Upper lobe of left lung (tissue), 6 donors: ENCODE results near the gene ONECUT3. TPM values are rescaled to one million over a fixed set of nuclear protein-coding genes. Genes with fewer than 3 reads are reported as not detected.
A peak's percentile ranks its signal among the peaks of the same experiment; 100 is the strongest.

Experiments
- ATAC-seq, 2 donors: fragments of 200-7000 bp; cut with Tn5 transposase; one replicate each; pipeline ENCODE4 v1.9.1; 2022; ENCODE audit warnings: mild to moderate bottlenecking in 2 of 2, moderate library complexity in 2 of 2; ENCODE audit not compliant: low FRiP score in 2 of 2
- DNase-seq, 2 donors: peaks; one replicate each; pipeline ENCODE4 v3.0.0-alpha.2; 2019 to 2020
- H3K27ac ChIP-seq, 4 donors: fragments of 200-600 bp; sonication (generic); one replicate each; pipeline ENCODE4 v1.5.1; 2016 to 2019
- H3K27me3 ChIP-seq, 4 donors: fragments of 200-600 bp; sonication (generic); one replicate each; pipeline ENCODE4 v1.5.1; 2017 to 2019
- H3K36me3 ChIP-seq, 4 donors: fragments of 200-600 bp; sonication (generic); one replicate each; pipeline ENCODE4 v1.5.1; 2016 to 2019
- H3K4me1 ChIP-seq, 4 donors: fragments of 200-600 bp; sonication (generic); one replicate each; pipeline ENCODE4 v1.5.1; 2018 to 2019
- H3K4me3 ChIP-seq, 4 donors: fragments of 200-600 bp; sonication (generic); one replicate each; pipeline ENCODE4 v1.5.1; 2017 to 2019; ENCODE audit warnings: mild to moderate bottlenecking in 2 of 4, moderate library complexity in 1 of 4
- H3K9me3 ChIP-seq, 4 donors: fragments of 200-600 bp; sonication (generic); one replicate each; pipeline ENCODE4 v1.5.1; 2018 to 2019
- CTCF ChIP-seq, 6 experiments: fragments of 450-650 bp in 4 of 6; fragments of 200-600 bp in 2 of 6; sonication (generic) in 2 of 6; IDR thresholded peaks; one replicate each; pipeline ENCODE4 v1.5.1; 2016 to 2019; ENCODE audit warnings: antibody characterized with exemption in 6 of 6
- EP300 ChIP-seq, 4 donors: sonication (generic); formaldehyde crosslinking; IDR thresholded peaks; one replicate each; pipeline ENCODE4 v1.5.1; 2017; ENCODE audit warnings: antibody characterized with exemption in 4 of 4, control low read depth in 2 of 4
- POLR2A ChIP-seq, 4 donors: fragments of 450-650 bp; IDR thresholded peaks; one replicate each; pipeline ENCODE4 v1.5.1; 2016 to 2017; ENCODE audit warnings: antibody characterized with exemption in 4 of 4, mild to moderate bottlenecking in 2 of 4
- POLR2AphosphoS5 ChIP-seq, 2 donors: sonication (generic); formaldehyde crosslinking; IDR thresholded peaks; one replicate each; pipeline ENCODE4 v1.5.1; 2017; ENCODE audit warnings: antibody characterized with exemption in 2 of 2
- WGBS, 2 donors: methylation state at CpG; one replicate each; pipeline ENCODE4 v1.1.5; 2017 to 2018; 5-methylcytosine and 5-hydroxymethylcytosine counted together
- total RNA-seq, 6 donors: library from RNA; depleted of rRNA in 4 of 6; stranded (reverse); fragments of >200 nt in 4 of 6; gene quantifications; one replicate each; pipeline versions ENCODE4 v1.1.0 to v1.2.1, GENCODE V29; 2016 to 2021
- donor health status: DM: no; HTN: no; CAD: no; lungs with moderate emphysema.
- donor health status: DM: no; HTN: yes; CAD: no; lungs with severe emphysema.

Gene ONECUT3
- total RNA-seq, 6 donors from 2014 or later = not detected

- H3K4me1 ChIP-seq = no peaks in the 10 kb centered on the region
- no peak for ATAC-seq
- 90% methylated on average over 11 of the region's 11 CpGs for WGBS, 2 donors
- no peak overlapping the region for H3K27ac ChIP-seq
- TF ChIP-seq POLR2A (IDR thresholded peaks at IDR 0.05) (no peak), POLR2AphosphoS5 (IDR thresholded peaks at IDR 0.05) (no peak), CTCF (IDR thresholded peaks at IDR 0.05) (no peak), EP300 (IDR thresholded peaks at IDR 0.05) (no peak)
- no peak for DNase-seq
- no peak overlapping the region for H3K4me3 ChIP-seq
- H3K9me3 ChIP-seq = peaks cover 0 to 5% (median 2%) of the 10 kb centered on the region in 4 donors
- peaks cover 0 to 20% (median 9%) of the 10 kb centered on the region in 4 donors for H3K27me3 ChIP-seq
- no peaks in the 10 kb centered on the region for H3K36me3 ChIP-seq
These were observed 13.2 kb upstream of the ONECUT3 start for GRCh38 chr19:1739960-1740629.

GRCh38 chr19:1742989-1743696 is 10.2 kb upstream of the ONECUT3 start:
- no peak overlapping the region for H3K27ac ChIP-seq
- WGBS, 2 donors = 78 to 86% methylated on average over 32 to 33 of the region's 34 CpGs
- ATAC-seq (no peak), DNase-seq (peak in 1 of 2 donors; percentile 52)
- peaks cover 0 to 39% (median 20%) of the 10 kb centered on the region in 4 donors for H3K27me3 ChIP-seq
- no peak overlapping the region for H3K4me3 ChIP-seq
- TF ChIP-seq POLR2A (IDR thresholded peaks at IDR 0.05) = no peak
- no peak for TF ChIP-seq CTCF (IDR thresholded peaks at IDR 0.05)
- no peak for TF ChIP-seq POLR2AphosphoS5 (IDR thresholded peaks at IDR 0.05)
- no peak for TF ChIP-seq EP300 (IDR thresholded peaks at IDR 0.05)
- H3K36me3 ChIP-seq = no peaks in the 10 kb centered on the region
- H3K4me1 ChIP-seq = peaks cover 3 to 16% (median 5%) of the 10 kb centered on the region in 4 donors
- peaks cover 0 to 5% (median 2%) of the 10 kb centered on the region in 4 donors for H3K9me3 ChIP-seq

GRCh38 chr19:1744133-1744665 is 9.1 kb upstream of the ONECUT3 start:
- peaks cover 0 to 5% (median 2%) of the 10 kb centered on the region in 4 donors for H3K9me3 ChIP-seq
- peaks cover 1 to 49% (median 30%) of the 10 kb centered on the region in 4 donors for H3K27me3 ChIP-seq
- no peak for ATAC-seq
- TF ChIP-seq EP300 (IDR thresholded peaks at IDR 0.05) (no peak), CTCF (IDR thresholded peaks at IDR 0.05) (no peak), POLR2AphosphoS5 (IDR thresholded peaks at IDR 0.05) (no peak), POLR2A (IDR thresholded peaks at IDR 0.05) (no peak)
- H3K27ac ChIP-seq = no peak overlapping the region
- WGBS, 2 donors = 58 to 60% methylated on average over 10 of the region's 10 CpGs
- H3K36me3 ChIP-seq = no peaks in the 10 kb centered on the region
- no peak for DNase-seq
- H3K4me1 ChIP-seq = peaks cover 13 to 27% (median 16%) of the 10 kb centered on the region in 4 donors
- no peak overlapping the region for H3K4me3 ChIP-seq

- 7 to 17% methylated on average over 3 to 15 of the region's 19 CpGs for WGBS, 2 donors
These were observed 8.3 kb upstream of the ONECUT3 start for GRCh38 chr19:1744822-1745563.

More at GRCh38 chr19:1744822-1745563, 8.3 kb upstream of the ONECUT3 start:
- peaks cover 0 to 4% (median under 1%) of the 10 kb centered on the region in 4 donors for H3K9me3 ChIP-seq
- ATAC-seq = no peak
- peaks cover 21 to 35% (median 24%) of the 10 kb centered on the region in 4 donors for H3K4me1 ChIP-seq
- no peak overlapping the region for H3K4me3 ChIP-seq
- H3K27ac ChIP-seq = no peak overlapping the region
- peaks cover 2 to 57% (median 38%) of the 10 kb centered on the region in 4 donors for H3K27me3 ChIP-seq
- no peak for DNase-seq
- TF ChIP-seq CTCF (IDR thresholded peaks at IDR 0.05) (no peak), POLR2A (IDR thresholded peaks at IDR 0.05) (no peak), POLR2AphosphoS5 (IDR thresholded peaks at IDR 0.05) (no peak), EP300 (IDR thresholded peaks at IDR 0.05) (no peak)
- no peaks in the 10 kb centered on the region for H3K36me3 ChIP-seq
